GM18519 (cell line): ENCODE results near the gene AP5S1.

Source experiments
- ATAC-seq: cut with Tn5 transposase; IDR thresholded peaks from one replicate; pipeline ENCODE4 v1.9.1; 2021; ENCODE audit warnings: mild to moderate bottlenecking, moderate library complexity; ENCODE audit not compliant: unreplicated experiment, low FRiP score

Gene AP5S1

DNA sequence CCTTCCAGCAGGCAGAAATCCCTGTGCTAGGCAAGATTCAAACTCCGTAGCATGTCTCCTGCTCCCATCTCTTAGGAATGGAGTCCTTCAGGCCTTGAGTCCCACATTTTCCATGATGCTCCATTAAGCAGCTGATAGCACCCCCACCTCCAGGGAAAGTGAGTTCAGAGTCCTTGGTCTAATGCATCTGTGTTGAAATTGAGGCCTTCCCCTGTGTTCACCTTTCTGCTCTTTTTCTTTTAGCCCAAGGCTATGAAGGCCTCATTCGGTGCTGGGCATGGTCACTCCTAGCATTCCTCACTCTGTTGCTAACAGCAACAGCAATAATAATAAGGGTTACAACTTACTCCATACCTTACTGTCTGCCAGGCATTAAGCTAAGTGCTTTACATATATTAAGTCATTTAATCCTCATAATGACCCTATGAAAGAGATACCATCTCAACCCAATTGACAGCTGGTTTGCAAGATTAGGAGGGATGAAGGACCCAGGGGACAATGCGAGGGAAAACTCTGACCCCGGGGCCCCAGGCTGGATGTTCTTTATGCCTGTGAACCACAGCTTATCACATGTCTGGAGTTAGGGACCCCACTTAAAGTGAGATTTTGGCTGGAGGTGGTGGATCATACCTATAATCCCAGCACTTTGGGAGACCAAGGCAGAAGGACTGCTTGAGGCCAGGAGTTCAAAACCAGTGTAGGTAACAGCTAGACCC lies 51.4 kb downstream of the AP5S1 start:
- no peak for ATAC-seq

DNA sequence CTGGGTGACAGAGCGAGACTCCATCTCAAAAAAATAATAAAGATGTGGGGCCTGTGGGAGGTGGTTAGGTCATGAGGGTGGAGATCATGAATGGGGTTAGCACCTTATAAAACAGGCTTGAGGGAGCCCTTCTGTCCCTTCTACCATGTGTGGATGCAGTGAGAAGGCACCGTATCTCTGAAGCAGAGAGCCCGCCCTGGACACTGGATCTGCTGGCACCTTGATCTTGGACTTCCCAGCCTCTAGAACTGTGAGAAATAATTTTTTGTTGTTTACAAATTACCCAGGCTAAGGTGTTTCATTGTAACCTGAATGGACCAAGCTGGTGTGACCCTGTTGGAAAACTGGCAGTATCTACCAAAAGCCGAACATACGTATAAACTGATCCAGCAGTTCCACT lies 53.2 kb downstream of the AP5S1 start:
- no peak for ATAC-seq

DNA sequence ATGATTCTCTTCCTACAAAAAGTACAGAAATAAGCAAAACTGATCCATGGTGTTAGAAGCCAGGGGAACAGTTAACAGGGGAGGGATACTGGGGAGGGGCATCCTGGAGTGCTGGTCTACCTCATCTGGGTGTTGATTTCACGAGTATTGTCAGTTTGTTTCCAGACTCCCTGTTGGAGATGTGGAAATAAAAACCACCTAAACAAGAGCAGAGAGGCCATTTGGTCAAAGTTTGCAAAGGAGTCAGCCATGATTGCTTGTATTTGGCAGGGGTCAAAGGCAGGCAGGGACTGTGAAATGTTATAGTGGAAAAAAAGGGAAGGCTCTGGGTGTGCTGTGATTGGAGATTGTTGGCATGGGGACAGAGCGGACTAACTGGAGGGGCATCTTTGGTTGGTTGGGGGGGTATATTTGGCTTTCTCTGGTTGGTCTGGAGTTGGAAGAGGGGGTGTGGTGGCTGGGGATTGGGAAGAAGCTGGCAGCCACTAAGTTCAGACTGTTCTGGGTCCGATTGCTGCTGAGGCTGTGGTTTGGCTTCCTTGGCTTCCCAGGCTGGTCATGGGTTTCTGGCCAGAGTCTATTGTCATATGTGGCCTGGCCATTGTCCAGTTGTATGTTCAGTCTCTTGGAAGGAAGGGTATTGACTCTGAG lies 54.0 kb downstream of the AP5S1 start:
- ATAC-seq = no peak

DNA sequence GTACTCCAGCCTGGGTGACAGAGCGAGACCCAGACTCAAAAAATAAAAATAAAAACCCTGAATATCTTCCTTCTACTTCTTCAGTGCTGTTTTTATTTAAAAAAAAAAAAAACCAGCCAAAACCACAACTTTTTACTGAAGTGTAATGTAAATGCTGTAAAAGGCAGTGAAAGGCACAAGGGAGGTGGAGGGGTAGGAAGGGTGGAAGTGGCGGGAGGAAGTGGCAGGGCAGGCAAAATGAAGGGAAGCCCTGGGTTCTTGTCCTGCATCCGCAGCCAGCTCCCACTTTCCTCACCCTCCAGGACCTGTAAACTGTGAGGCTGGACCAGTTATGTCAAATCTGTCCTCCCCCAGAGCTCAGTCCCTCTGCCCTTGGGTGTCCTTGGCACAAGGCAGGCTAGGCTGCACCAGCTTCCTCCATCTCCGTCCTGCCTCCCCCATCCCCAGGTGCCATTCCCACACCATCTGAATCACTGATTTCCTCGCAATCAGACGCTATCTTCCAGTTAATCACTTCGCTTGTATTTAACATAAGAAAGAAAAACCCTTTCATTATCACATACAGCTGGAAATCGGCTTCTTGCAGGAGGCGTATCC lies 55.1 kb downstream of the AP5S1 start:
- no peak for ATAC-seq

DNA sequence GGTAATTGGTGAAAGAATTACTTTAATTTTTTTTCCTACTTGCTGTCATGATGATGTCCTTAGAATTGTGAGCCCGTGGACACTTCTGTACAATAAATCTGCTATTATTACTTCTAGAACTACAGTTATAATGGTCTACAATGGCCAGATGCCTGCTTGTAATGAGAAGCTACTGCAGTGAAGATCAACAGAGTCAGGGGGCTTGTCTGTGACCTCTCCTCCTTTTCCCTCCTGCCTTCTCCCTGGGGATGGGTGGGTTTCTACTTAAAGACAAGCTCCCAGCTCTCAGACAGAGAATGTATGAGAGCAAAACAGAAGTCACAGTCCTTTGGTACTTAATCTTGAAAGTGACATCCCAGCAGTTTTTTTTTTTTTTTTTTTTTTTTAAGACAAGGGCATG lies 55.7 kb downstream of the AP5S1 start:
- ATAC-seq = no peak

DNA sequence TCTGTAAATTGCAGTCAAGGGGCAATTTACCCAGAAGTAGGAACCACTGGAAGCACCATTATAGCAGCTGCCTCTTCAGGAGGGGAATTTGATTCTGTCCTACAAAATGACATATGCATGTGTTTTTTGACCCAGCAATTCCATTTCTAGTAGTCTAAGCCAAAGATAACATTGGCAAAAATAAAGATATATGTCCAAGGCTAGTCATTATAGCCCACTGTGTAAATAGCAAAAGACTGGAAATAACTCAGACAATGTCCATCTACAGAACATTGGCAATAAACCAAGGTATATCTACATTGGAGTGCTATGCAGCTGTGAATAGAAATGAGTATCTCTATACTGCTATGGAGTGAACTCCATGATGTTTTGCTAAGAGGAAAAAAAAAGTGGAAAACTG lies 56.3 kb downstream of the AP5S1 start:
- no peak for ATAC-seq
